ENCODE results near the gene ZNF320. TPM values are rescaled to one million over a fixed set of nuclear protein-coding genes. Genes with fewer than 3 reads are reported as not detected.

ZNF320 gene
- 9.8 and 11.8 TPM in 2 replicates for total RNA-seq

DNA sequence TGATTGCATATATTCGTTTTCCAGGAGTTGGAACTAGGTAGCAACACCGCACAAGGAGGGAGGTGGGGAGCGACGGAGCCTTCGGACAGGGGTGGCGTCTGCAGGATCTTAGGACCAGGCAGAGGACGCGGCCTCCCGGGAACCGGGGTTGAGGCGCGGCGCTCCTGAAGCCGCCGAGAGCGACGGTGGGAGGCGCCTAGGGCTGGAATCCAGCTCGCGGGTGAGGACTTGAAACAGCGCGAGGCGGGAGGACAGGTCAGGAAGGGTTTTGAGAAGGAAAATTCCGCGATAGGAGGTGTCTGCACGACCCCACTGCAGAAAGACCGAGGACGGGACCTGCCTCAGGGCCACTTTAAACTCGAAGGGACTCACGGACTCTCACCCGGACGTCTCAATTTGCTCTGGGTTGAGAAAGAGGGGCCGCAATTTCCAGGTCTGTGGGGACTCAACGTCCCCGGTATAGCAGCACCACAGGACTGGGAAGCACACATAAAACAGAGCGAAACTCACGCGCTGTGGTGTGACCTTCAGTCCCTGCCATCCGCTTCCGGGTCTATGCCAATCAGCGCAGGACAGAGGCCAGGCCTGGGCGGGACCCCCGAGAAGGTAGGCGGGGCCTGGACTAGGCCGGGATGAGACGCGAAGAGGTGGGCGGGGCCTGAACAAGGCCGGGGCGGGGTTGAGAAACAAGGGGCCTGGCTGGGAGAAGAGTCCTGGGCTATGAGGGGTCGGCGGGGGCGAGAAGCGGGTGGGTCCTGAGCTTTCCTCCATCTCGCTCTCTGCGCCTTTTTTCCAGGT lies at the start of gene ZNF320:
Gene ZNF320, minus strand, starts transcription at position 498 of the 798 bp plus-strand sequence. CDS start 7,380 bp downstream, outside the sequence.

DNA sequence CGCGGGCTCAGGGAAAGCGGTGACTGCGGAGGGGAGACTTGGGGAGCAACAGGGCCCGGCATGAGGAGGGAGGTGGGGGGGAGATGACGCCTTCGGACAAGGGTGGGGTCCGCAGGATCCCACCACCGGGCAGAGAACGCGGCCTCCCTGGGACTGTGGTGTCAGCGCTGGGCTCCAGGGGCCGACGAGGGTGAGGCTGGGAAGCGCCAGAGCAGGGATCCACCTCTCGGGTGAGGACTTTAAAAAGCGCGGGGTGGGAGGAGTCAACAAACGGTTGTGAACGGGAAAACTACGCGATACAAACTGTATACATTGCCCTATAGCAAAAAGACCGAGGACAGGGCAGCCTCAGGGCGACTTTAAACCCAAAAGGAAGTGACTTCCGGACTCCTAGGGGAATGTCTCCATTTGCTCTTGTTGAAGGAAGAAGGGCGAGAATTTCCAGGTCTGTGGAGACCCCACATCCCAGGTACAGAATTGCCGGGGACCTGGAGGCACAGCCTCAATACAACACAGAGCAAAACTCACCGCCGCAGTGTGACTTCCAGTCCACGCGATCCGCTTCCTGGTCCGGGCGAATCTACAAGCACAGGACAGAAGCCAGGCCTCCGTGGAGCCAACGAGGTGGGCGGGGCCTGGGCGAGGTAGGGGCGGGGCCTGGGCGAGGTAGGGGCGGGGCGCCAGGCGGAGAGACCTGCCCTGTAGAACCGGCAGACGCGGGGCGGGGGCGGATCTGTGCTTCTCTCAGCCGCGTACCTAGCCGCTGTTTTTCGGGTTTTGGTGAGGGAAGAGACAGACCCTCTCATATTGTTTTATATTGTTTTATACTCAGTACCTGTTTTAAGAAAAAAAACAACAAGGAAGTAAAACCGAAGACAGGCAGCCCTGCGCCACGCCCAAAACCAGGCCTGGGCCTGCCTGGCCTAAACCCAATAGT lies 25.7 kb upstream of the ZNF320 start, which contains the start of gene ZNF888:
Gene ZNF888, minus strand, starts transcription at position 588 of the 937 bp plus-strand sequence. CDS start 5,555 bp downstream, outside the sequence.

GRCh38 chr19:52857378-52858191 lies 39.9 kb downstream of the ZNF320 start, which contains the start of gene ZNF468:
TSS of gene ZNF468 (minus strand) at chr19:52857619. CDS start at chr19:52854272, 3,347 bp downstream.

Small RNAs within 50 kb of the gene (small RNA-seq; reads per million reads assigned to genes)
- gene ZNF320, result 0.69 reads per million, percentile 44 among the genes with 10 or more reads in this experiment

Other genes starting within 250 kb of the ZNF320 start
- 11.8 TPM in 2 replicates for gene ZNF611, start 162.6 kb downstream of the ZNF320 start, total RNA-seq
- gene ZNF600, start 110.8 kb downstream of the ZNF320 start, total RNA-seq, result 5.8 and 7.5 TPM in 2 replicates
- gene ZNF28, start 76.0 kb downstream of the ZNF320 start, total RNA-seq, result 15.4 and 19.8 TPM in 2 replicates
- gene ZNF468, start 40.0 kb downstream of the ZNF320 start, total RNA-seq, result 15.7 and 18.3 TPM in 2 replicates
- 2.0 and 3.8 TPM in 2 replicates for gene ZNF888, start 25.8 kb upstream of the ZNF320 start, total RNA-seq
- gene ZNF816, start 65.2 kb upstream of the ZNF320 start, total RNA-seq, result 6.8 and 6.9 TPM in 2 replicates
- not detected in 2 replicates for gene ERVV-1, start 116.3 kb upstream of the ZNF320 start, total RNA-seq
- gene ERVV-2, start 147.1 kb upstream of the ZNF320 start, total RNA-seq, result not detected in 2 replicates
- gene ZNF160, start 205.8 kb upstream of the ZNF320 start, total RNA-seq, result 25.9 and 41.8 TPM in 2 replicates
- 2.3 and 2.7 TPM in 2 replicates for gene ZNF415, start 235.3 kb upstream of the ZNF320 start, total RNA-seq